Superior temporal gyrus (tissue), 1 donor: ENCODE measurements around the gene COG7.
A peak's percentile ranks its signal among the peaks of the same experiment; 100 is the strongest.
"Not testable (repeated sequence)": the region's sequence is repeated elsewhere in the genome, so short reads cannot be mapped to it uniquely, and the experiment has no call there.

Source experiments
- DNase-seq: peaks from one replicate; pipeline ENCODE4 v3.0.0-alpha.2; 2016; ENCODE audit errors: extremely low spot score

The COG7 gene

GRCh38 chr16:23385441-23385840 is 67.5 kb downstream of the COG7 start:
- no peak for DNase-seq

GRCh38 chr16:23384878-23385277 is 68.1 kb downstream of the COG7 start:
- DNase-seq, result peak; percentile 15

GRCh38 chr16:23383881-23384280 is 69.1 kb downstream of the COG7 start:
- no peak for DNase-seq

GRCh38 chr16:23382279-23382678 is 70.7 kb downstream of the COG7 start:
- no peak for DNase-seq

DNA sequence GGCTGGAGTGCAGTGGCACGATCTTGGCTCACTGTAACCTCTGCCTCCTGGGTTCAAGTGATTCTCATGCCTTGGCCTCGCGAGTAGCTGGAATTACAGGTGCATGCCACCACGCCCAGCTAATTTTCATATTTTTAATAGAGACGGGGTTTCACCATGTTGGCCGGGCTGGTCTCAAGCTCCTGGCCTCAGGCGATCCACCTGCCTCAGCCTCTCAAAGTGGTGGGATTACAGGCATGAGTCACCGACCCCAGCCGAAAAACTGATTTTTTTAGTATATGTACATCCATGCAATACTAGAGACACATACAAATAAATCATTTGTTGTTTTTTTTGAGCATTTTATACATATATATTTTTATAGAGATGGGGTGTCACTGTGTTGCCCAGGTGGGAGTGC is 71.3 kb downstream of the COG7 start:
- not testable (repeated sequence) for DNase-seq

- DNase-seq, result no peak
These were observed 72.5 kb downstream of the COG7 start for GRCh38 chr16:23380501-23380951.

- no peak for DNase-seq
These were observed 73.3 kb downstream of the COG7 start for GRCh38 chr16:23379707-23380106.

- no peak for DNase-seq
These were observed 74.1 kb downstream of the COG7 start for GRCh38 chr16:23378921-23379320.

DNA sequence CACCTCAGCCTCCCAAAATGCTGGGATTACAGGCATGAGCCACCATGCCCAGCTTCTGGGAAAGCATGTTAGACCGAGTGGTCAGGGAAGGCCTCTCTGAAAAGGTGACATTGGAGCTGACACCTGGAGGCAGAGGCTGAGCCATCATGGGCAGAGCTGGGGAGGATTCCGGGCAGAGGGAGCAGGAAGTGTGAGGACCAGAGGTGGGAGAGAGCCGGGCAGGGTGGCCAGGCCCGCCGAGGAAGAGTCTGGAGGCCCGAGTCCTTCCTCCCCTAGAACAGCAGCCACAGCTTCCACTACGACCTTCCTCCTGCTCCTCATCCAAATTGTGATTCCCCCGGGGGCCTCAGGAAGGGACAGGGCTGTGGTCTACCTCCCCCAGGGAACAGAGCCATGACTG is 74.7 kb downstream of the COG7 start:
- DNase-seq, result no peak

GRCh38 chr16:23377071-23377931 is 75.7 kb downstream of the COG7 start:
- DNase-seq, result no peak

GRCh38 chr16:23375643-23376042 is 77.3 kb downstream of the COG7 start:
- no peak for DNase-seq

DNA sequence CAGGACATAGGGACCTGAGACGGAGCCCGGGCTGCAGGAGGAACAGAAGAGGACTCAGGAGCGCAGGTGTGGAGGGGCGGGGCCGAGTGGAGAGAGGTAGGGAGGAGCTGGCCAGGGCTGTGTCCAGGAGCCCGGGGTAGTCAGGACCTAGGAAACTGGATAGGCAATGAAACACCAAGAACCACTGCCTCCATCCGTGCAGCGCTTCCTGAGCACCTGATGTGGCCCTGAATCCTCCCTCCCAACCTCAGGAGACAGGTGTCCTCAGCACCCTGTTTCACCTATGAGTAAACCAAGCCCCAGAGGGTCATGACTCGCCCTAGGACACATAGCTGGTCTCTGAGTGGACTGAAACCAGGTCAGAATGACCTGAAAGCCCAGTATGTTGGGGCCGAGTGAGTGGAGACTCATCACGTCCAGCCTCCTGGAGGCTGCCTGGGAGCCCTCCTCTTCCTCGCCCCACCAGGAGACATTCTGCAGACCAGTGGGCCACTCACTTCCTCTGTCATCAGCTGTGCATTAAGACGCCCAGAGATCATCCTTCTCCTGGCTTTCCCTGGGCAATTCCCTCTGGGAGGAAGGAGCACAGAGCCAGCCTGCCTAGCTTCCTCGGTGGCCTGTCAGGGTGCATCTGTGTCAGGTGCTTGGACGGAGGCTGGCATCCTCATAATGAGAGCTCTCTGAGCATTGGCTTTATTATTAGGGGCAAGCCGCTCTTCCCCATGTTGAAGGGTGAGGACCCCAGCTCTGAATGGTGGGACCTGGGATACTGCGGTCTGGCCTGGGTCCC is 78.1 kb downstream of the COG7 start:
- DNase-seq, result no peak

DNA sequence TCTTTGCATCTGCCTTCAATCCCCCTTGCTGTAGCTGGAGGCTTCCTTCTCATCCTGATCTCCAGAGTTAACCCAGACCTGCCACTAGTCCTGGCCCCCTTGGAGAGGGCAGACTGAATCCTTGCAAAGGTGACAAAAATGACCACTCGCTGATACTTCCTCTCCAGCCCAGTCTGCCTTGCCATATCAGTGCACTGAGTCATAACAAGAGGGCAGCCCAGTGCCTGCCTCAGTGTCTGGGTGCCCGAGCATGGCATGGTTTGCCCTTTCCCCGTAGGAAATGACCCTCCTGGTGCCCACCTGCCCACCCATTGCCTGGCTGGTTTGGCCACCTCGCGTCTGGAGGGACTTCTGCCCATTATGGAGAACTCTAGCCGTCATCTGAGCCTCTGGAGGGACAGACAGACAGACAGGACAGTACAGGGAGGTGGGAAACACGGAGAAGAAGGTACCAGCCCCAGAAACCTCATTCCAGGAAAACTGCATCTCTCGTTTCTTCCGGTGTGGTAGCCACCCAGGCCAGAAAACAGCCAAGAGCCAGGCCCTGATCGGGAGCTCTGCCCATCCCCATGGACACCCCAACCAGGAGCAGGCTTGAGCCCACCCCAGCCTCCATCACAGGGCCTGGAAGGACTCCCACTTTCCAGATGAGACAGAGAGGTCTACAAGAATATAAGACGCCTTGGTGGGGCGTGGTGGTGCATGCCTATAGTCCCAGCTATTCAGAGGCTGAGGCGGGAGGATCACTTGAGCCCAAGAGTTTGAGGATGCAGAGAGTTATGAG is 79.4 kb downstream of the COG7 start:
- DNase-seq, result no peak

DNA sequence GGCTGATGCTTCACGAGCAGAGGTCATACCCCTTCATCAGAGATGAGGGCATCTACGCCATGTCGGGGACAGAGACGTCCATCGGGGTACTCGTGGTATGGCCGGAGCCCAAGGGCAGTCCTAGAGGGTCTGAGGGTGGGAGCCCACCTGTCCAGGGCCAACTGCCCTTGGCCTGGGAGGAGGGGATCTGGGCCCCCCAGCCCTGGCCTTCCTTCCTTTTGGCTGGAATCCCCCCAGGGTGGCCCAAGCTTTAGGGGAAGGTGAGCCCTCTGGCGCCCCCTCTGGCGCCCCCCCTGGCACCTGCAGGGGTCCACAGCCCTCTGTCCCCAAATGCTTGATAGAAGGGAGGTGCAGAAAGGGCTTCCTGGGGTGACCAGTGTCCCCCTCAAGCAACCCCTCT is 81.6 kb downstream of the COG7 start:
- DNase-seq, result no peak

GRCh38 chr16:23369416-23369815 is 83.6 kb downstream of the COG7 start:
- no peak for DNase-seq

GRCh38 chr16:23368469-23368868 is 84.5 kb downstream of the COG7 start:
- no peak for DNase-seq

DNA sequence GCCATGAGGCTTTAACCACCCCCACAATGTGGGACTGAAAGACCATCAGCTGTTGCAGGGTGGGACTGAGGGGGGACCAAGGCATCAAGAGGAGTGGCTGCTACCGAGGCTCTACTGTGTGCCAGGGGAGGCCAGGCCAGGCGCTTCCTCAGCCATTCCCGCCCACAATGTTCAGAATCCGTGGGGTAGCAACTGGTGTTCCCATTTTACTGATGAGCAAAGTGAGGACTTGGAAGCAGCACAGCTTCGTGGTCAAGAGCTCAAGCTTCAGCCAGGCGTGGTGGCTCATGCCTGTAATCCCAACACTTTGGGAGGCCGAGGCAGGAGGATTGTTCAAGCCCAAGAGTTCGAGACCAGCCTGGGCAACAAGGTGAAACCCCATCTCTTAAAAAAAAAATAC is 85.0 kb downstream of the COG7 start:
- no peak for DNase-seq

GRCh38 chr16:23367564-23367963 is 85.4 kb downstream of the COG7 start:
- DNase-seq, result no peak

- not testable (repeated sequence) for DNase-seq
These were observed 86.6 kb downstream of the COG7 start for GRCh38 chr16:23366341-23366740.

- no peak for DNase-seq
These were observed 87.3 kb downstream of the COG7 start for GRCh38 chr16:23365602-23366240.

GRCh38 chr16:23362460-23363317 is 90.3 kb downstream of the COG7 start:
- no peak for DNase-seq
